Amniotic stem cell (primary cell): Measurements from ENCODE around the gene GATAD1.
"Not testable (repeated sequence)": the region's sequence is repeated elsewhere in the genome, so short reads cannot be mapped to it uniquely, and the experiment has no call there.

Source experiments
- DNase-seq: peaks from one replicate; lab custom pipeline; 2025; lab: John Stamatoyannopoulos, UW

GATAD1 gene, protein sequence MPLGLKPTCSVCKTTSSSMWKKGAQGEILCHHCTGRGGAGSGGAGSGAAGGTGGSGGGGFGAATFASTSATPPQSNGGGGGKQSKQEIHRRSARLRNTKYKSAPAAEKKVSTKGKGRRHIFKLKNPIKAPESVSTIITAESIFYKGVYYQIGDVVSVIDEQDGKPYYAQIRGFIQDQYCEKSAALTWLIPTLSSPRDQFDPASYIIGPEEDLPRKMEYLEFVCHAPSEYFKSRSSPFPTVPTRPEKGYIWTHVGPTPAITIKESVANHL

DNA sequence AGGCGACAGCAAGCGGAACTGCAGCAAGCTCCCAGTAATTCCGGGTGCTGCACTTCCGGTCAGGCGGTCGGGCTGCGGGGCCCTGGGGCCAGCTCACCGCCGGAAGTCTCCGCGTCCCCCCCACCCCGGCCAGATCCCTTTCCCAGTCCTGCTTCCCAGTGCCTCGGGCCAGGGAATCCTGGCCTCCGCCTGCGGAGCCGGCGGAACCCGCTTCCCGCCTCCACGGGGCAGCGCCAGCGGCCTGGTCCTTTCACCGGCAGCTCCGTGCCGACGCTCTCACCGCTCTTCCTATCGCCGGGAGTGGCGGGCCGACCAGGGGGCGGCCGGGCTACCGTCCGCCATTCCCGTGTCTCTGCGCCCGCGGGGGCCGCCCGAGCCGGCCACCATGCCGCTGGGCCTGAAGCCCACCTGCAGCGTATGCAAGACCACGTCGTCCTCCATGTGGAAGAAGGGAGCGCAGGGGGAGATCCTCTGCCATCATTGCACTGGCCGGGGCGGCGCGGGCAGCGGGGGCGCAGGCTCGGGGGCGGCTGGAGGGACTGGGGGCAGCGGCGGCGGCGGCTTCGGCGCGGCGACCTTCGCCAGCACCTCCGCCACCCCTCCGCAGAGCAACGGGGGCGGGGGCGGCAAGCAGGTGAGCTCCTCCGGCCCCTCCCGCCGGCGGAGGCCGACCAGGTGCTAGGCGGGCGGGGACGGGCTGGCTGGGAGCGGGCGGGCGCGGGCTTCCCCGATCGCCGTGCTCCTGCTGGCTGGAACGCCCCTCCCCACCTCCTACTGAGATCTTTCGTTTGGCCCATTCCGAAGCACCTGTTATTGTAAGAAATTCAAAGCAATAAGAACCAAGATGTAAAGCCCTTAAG, at the start of gene GATAD1:
Gene GATAD1, plus strand, starts transcription at position 138 of the 860 bp plus-strand sequence. Its CDS starts 248 bp downstream, at position 386.
- DNase-seq, result peak; percentile 87

DNA sequence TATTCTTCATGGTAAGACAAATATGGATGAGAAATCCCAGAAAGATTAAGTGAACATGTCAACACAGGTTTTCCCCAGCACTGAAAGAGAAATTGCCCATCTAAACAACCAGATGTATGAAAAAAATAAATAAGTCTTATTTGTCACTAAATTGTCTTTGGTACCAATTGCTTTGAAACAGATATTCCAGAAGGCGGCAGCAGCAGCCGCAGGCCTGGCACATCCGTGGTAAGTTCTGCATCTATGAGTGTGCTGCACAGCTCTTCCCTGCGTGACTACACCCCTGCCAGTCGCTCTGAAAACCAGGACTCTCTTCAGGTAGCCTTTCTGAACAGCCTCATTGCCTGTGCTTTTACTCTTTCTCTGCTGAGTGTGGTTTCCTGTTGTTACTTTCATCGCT, 49.7 kb upstream of the GATAD1 start:
- no peak for DNase-seq

DNA sequence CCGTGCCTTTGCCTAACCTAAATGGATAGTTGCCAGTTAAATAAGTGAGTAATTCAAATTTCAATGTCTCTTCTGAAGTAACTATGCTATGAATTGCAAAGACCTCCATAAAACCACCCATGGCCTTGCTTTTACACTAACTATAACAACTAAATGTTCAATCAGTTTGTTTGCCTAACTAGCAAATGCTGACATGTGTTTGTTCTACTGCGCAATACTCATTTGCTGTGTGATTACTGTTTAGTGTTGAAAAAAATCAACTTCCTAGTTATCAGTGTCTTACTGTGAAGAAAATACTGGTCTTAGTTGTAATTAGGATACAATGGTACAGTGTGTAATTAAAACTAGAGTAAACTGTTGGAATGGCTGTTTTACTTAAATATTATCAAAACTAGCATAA, 47.3 kb upstream of the GATAD1 start:
- no peak for DNase-seq

DNA sequence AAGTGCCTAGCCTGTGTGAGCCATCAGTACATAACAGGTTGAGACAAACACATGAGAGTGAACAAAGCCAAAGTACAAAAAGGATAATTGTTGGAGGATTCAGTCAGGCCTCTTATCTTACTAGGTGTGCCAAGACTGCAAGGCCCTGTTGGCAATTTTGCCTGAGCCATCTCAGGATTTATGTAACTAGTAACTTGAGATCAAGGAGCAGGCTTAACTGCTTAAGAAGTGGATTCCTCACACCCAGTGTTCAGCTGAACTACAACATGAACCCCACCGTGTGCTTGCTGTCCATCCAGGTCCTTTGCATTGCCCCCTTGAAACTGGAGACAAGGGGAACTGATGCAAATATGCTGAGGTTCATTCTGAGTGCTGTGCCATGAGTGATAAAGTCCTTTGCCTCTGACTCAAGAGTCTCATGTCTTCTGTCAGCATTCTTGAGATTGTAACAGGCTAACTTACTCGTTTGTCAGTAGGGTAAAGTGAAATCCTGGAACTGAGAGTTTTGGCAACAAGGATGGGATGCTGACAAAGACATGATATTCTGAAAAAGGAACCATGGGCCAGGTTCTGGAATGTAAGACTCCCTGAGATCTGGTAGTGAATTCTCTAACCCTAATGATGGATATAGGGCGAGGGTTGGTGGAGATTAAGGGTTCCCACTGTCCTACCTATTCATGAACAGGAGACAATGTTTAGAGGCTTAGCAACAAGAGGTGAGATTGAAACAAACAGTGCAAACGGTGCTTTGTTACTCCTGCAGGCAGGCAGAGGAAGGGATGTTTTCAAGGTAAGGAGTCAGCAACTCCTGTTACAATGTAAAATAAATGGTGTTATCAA, 44.1 kb upstream of the GATAD1 start:
- DNase-seq, result no peak

DNA sequence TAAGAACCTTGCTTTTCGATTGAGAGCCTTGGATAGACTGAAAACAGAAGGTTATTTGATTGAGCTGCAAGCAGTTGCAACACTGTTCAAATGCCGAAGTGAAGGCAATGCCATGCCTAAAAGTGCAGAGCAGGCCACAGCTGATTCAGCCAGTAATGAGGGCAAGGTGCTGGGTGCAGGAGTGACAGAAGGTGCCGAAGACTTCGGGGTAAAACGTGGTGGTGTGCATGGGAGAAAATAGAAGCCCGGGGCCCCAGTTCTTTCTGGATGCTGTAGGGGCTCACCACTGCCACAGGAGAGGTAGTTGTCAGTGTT, 43.6 kb upstream of the GATAD1 start:
- no peak for DNase-seq

DNA sequence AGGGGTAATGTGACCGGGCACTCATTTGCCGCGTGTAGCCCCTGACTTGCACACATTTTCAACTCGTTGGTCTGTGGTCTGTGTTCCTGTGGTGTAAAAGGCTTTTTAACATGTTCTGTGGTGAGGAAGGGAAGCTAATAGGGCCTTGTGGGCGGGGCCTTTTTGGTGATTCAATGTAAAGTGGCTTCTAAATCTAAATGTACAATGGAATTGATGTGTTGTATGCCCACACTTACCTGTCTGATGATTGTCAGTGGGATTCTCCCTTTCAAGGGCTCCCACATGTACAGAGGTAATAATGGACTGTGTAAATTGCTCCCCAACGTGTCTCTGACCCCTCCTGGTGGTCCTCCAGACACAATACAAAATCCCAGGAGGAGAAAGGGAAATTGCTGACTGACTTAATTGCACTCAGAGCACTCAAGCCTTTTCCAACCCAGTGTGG, 43.1 kb upstream of the GATAD1 start:
- no peak for DNase-seq

DNA sequence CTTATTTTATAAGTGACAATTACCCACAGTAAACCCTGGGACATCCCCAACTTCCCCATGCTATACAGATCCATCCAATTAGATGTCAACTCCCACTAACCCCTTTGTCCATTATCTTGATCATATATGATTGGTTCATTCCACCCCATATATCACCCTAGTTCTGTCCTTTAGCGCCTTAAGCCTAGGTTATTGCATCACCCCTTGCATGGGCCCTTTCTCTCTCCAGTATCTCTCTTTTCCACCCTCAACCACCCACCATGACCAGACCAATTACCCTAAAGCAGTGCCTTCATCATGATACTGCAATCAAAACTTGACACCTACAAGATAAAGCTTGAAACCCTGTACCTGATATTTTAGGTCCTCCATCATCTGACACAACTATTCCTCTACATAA, 37.9 kb upstream of the GATAD1 start:
- no peak for DNase-seq

DNA sequence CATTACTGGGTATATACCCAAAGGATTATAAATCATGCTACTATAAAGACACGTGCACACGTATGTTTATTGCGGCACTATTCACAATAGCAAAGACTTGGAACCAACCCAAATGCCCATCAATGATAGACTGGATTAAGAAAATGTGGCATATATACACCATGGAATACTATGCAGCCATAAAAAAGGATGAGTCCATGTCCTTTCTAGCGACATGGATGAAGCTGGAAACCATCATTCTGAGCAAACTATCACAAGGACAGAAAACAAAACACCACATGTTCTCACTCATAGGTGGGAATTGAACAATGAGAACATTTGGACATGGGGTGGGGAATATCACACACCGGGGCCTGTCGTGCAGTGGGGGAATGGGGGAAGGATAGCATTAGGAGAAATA, 37.1 kb upstream of the GATAD1 start:
- DNase-seq, result not testable (repeated sequence)

DNA sequence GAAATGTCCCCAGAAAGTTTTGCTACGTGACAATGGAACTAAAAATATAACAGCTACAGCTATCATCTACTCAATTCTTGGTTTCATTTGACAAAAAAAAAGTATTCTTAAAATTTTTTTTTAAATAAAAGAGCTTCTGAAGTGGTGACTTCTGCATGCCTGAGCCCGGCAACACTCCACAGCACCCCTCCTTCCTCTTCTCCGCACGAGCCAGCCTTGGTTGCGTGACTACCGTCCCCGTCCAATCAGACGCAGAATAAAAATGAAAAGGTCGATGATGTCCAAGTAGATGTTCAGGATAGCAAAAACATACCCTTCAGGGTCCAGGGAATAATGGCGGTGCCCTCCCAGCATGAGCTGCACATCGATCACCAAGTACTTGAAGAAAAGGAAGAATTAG, 34.5 kb upstream of the GATAD1 start:
- DNase-seq, result no peak

DNA sequence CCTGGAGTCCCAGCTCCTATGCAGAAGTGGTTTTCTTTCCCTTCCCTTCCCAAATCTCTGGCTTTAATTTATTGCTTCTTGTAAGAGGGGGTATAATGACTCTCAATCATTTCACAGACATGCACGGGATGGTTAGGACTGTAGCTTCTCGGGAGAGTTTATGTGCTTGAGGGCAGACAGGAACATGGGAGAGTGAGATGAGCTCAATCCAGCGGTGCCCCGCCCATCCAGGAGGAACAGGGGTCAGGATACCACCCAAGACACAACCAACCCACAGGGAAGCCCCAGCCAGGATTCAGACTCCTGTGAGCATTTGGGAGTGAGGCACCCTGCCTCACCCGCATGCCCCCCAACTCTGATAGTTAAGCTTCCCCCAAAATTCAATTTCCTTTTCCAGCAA, 33.7 kb upstream of the GATAD1 start:
- no peak for DNase-seq

DNA sequence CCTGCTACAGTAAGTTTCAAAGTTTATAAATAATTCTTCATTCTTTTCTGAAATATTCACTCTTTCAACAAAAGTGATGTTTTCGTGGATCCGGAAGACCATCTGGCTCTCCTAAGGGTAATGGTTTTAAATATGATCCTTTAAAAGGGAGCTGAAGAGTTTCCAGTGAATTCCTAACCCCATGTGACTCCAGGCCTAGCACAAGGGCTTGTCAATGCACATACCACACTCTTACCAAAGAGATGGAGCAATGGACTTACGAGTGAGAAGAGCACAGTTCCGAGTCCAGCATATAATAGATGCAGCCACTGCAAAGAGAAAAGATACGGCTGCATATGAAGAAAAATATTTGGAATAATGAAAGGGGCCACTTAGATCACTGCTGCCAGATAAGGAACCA, 32.1 kb upstream of the GATAD1 start:
- no peak for DNase-seq

DNA sequence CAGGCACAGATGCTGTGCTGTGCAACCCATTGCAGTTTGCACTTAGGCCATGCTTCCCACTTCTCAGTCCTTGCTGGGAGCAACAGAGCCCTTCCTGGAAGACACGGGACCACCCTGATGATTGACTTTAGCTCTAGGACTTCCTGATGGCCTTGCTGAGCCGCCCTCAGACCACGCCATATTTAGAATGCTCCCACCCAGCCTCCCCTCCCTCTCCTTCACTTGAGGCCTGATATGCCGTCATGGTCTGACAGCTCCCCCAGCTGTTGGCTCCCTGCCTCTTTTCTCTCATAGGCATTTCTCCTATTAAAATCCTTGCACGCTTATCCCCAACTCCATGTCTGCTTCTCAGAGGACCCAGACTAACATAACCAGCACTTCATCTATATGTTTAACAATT, 29.4 kb upstream of the GATAD1 start:
- no peak for DNase-seq

DNA sequence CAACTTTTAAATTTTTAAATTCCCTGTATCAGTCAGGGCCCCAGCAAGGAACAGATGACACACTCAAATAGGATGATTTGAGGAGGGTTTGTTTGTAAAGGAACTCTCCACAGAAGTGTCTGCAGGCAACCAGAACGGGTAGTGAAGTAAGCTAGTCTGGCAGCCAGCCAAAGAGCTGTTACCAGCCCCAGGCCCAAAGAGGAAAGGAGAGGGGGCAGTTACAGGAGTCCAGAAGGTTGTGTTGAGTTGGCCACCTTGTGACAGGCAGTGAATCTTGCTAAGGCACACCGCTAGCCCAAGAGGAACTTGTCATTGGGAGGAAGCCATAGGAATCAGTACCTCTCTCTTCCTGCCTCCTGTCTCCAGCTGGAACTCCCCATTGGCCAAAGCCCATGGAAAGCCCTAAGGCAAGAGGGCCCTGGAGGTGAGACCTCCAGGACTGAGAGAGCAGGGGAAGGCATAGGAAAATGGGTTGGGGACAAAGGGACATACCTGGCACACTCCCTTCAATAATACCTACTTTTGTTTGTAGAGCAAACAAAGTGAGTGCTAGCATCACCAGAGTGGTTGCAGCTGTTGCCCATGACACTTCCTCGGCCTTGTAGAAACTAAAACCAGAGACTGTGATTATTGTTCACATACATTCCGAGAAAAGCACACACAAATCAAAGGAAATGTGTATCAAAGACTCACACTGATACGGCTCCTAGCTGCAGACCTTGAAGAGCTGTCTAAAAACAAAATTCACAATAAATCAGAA, 25.4 kb upstream of the GATAD1 start:
- DNase-seq, result no peak

DNA sequence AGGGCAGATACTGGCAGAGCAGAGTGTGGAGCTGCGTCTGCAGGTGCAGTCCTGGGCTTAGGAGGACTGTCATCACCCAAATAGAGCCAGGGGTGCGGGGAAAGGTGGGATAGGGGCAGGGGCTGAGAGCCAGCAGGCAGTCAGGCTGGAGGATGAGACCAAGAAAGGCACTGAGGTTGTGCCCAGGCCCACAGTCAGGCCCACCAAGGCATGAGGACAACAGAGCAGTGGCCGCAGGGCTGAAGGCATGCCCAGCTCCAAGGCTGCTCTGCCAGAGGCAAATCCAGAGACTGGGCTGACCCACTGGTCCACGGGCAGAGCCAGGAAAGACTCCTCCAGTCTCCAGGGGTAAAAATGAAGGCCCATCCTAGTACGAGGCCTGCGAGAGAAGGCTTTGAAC, 24.4 kb upstream of the GATAD1 start:
- no peak for DNase-seq

DNA sequence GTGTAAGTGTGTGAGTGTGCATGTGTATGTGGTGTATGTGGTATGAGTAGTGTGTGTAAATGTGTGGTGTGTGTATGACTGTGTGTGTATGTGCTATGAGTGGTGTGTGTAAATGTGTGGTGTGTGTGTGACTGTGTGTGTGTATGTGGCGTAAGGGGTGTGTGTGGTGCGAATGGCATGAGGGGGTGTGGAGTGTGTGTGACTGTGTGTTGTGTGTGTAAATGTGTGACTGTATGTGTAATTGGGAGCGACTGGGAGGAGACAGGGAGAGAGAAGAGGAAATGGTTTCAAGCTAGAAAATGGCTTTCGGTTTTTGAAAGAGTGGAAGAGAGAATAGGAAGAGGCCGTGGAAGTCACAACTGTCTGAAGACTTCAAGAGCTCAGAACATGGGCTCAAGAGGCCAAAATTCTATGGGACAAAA, 23.6 kb upstream of the GATAD1 start:
- no peak for DNase-seq

DNA sequence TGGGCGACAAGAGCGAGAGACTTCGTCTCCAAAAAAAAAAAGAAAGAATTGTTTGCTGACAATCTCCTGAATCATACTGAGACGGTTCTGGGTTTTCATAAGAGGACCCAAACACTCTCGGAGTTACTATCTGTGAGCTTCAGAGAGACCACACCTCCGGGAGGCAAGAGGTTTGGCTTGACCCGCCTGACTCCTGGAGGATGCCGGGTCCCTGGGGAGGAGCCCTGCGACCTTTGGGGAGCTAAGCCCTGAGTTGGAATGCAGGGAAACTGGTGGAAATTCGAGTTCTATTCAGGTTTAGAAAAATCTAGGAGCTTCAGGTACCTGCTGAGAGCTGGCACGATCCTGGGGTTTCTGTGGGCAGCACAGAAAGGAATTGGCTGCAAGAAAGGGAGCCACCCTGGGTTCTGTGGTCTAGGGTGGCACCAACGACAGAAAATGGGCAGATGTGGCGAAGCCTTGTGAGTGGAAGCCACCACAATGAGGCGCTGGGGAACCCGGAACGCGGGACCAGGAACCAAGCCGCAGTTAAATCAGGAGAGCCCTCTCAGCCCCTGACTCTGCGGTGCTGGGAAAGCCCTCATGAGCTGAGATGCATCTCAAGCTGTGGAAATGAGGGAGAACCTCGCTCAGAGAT, 21.9 kb upstream of the GATAD1 start:
- DNase-seq, result no peak

DNA sequence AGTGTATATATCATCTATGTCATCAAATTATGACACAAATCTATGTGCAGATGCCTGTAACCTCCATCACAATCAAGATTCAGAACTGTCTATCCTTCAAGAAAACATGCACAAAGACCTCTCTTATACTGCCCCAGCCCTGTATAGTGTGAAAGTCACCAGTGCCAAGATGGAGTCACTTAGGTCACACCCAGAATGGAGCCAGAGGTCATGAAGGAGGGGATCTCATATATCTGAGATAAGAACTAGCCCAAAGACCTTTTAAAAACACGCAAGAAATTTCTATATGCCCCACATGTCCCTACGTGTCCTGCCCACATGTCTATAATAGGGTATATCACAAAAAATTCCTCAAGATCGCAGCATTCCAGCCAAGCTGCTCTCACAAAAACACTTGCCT, 20.1 kb upstream of the GATAD1 start:
- no peak for DNase-seq

DNA sequence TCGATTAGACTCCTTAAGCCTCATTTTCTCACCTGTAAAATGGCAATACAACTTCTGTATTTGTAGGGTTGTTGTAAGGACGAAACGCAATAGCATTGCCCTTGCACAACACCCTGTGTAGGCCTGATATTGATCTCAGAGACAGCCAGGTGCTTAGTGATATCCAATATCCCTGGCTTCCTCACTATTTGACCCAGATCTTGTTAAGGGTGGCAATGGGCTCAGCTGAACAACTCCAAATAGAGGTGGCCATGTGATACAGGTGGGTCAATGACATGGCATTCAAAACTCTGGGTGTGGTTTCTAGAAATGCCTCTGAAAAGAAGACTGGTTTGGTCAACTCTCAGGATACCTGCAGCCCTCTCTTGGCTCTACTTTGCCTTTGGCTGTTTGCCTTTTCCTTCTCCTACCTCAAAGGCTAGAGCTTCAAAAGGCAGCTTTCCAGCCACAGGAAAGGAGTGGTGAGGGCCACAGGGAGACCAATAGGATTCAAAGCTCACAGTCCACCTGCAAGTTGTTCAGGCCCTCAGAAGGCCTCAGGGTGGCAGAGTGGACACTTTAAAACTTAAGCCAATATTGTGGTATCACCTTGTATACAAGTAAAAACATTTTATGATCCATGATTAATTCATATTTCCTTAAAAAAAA, 14.9 kb upstream of the GATAD1 start:
- DNase-seq, result no peak

DNA sequence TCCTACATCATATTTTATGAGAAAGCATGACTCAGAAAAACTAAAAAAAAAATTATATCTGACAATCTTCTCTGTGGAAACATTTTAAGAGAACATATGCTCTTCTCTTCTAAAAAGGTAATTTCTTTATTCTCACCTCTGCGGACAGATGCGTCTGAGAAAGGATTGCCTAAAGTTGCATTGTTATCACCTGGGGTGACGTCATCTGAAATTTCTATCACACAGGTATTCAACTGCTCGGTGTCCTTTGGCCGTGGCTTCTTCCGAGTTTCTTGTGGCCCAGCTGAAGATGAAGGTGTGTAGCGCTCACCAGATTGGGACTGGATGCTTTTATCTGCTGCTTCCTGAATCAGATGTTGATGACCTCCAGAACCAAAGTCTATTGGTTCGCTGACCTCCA, 14.3 kb upstream of the GATAD1 start:
- DNase-seq, result no peak

DNA sequence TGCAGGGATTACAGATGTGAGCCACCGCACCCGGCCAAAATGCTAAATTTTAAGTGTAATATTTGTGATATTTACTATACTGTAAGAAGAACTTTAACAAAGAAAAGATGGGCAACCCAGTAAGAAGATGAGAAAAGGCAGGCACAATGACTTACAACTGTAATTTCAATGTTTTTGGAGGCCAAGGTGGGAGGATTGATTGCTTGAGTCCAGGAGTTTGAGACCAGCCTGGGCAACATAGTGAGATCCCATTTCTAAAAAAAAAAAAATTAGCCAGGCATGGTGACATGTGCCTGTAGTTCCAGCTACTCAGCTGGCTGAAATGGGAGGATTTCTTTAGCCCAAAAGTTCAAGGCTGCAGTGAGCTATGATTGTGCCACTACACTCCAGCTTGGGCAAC, 11.7 kb upstream of the GATAD1 start:
- no peak for DNase-seq
